GM21723 (cell line): ENCODE measurements around the gene SERTAD3.
"Not testable (repeated sequence)": the region's sequence is repeated elsewhere in the genome, so short reads cannot be mapped to it uniquely, and the experiment has no call there.

Experiments
- ATAC-seq: cut with Tn5 transposase; IDR thresholded peaks from one replicate; pipeline ENCODE4 v1.9.1; 2021; ENCODE audit warnings: mild to moderate bottlenecking, moderate library complexity; ENCODE audit not compliant: unreplicated experiment

SERTAD3 gene

GRCh38 chr19:40411958-40412499 is 32.1 kb downstream of the SERTAD3 start:
- no peak for ATAC-seq

GRCh38 chr19:40411125-40411842 is 32.9 kb downstream of the SERTAD3 start:
- no peak for ATAC-seq

DNA sequence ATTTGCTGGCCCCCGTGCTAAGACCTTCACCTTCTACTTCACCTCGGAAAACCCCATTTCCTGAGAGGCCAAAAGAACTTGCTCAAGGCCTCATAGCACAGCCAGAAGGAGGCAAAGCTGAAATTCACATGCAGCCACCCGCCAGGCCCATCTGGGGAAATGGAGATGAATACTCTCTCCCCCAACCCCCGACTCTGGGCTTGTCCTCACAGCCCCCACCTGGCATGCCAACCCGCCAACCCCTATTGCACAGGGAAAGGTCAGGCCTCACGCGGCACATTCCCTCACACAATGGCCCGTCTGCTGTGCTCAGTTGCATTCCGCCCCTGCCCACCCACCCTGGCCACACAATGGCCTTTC is 34.1 kb downstream of the SERTAD3 start:
- ATAC-seq, result no peak

DNA sequence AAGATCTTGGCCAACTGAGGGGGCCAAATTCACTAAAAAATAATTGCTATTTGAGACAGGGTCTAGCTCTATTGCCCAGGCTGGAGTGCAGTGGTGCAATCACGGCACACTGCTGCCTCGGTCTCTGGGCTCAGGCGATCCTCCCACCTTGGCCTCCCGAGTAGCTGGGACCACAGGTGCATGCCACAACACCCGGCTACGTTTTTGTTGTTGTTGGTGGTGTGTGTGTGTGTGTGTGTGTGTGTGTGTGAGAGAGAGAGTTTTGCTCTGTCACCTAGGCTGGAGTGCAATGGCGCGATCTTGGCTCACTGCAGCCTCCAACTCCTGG is 35.6 kb downstream of the SERTAD3 start:
- not testable (repeated sequence) for ATAC-seq

DNA sequence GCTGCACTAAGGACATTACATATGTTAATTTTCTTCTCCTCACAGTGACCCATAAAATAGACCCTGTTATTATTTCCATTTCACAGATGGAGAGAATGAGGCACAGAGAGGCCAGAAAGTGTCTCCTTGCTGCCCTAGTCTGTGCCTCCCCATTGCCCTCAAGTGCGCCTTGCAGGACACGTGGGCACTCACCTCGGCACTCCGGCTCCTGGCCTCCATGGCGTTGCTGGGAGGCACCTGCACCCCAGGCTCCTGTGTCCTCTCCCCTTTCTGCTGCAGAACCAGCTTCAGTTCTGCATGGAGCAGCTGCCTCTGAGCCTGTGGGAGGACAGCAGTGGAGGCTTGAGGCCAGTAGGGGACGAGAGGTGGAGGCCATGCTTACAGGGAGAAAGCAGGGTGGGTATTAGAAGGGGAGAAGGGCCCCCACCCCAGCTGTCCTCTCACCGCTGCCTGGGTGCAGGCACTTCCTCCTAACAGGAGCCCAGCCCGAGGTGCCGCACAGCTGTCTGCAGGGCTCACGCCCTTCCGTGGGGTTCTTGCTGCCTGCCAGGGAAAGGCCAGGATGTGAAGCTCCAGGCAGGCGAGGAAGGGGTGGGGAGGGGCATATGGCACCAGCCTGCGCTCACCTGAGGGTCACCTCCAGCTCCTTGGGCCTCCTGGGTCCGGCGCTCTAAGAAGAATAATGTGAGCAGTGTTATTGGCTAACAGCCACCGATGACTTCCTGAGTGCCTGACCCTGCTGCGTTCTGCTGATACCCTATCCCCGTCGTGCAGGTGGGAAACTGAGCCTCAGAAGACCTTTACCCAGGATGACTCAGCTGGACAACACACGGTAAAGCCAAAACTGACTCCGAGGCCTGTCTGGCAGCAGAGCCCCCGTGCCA is 36.2 kb downstream of the SERTAD3 start:
- no peak for ATAC-seq

- peak; percentile 74 for ATAC-seq
These were observed 40.7 kb downstream of the SERTAD3 start for GRCh38 chr19:40403262-40403984.

DNA sequence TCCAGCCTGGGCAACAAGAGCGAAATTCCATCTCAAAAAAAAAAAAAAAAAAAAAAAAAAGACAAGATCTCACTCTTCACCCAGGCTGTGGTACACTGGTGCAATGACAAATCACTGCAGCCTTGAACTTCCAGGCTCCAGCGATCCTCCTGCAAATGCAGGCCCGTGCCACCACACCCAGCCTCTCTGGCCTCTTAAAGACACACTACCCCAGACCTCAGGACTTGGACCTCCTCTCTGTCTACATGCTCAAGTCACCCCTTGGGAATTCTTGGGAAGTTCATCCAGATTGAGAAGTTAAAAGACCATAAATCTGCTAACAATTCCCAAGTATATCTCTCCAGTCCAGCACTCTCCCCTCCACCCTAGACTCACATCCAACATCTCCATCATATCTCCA is 43.6 kb downstream of the SERTAD3 start:
- ATAC-seq, result no peak

- ATAC-seq, result no peak
These were observed 45.6 kb downstream of the SERTAD3 start for GRCh38 chr19:40398417-40399131.

DNA sequence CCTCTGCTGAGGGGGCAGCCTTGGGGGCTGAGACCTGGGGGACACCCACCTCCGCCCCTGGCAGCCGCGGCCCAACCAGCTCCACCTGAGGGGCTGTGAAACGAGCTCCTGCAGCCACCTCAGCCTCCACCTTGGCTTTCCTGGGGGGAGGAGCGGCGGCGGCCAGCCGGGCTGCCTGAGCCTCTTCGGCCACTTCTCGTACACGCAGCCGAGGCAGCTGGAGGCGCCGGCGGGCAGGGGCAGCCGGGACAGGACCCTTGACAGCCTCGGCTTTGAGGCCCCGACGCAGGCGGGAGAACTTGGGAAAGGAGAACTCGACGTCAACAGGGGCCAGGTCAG is 46.6 kb downstream of the SERTAD3 start:
- ATAC-seq, result no peak

- ATAC-seq, result no peak
These were observed 47.1 kb downstream of the SERTAD3 start for GRCh38 chr19:40396886-40397567.

- ATAC-seq, result no peak
These were observed 48.2 kb downstream of the SERTAD3 start for GRCh38 chr19:40395956-40396355.

DNA sequence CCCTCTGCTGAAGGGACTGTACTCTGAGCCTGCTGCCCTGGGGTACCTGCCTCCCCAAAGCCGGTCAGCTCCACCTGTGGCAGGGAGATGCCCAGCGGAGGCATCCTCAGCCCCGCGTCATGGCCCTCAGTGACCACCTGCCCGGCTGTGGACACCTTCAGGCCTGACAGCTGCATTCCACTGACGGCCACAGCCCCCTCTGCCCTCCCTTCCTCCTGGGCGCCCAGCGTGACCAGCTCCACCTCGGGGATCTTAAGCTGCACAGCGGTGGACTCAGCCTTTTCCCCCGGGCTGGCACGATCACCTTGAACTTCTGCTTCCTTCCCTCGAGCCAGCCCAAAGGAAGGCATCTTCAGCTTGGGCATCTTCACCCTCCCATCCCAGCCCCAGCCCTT is 49.3 kb downstream of the SERTAD3 start:
- ATAC-seq, result no peak

- ATAC-seq, result no peak
These were observed 50.0 kb downstream of the SERTAD3 start for GRCh38 chr19:40393894-40394815.

DNA sequence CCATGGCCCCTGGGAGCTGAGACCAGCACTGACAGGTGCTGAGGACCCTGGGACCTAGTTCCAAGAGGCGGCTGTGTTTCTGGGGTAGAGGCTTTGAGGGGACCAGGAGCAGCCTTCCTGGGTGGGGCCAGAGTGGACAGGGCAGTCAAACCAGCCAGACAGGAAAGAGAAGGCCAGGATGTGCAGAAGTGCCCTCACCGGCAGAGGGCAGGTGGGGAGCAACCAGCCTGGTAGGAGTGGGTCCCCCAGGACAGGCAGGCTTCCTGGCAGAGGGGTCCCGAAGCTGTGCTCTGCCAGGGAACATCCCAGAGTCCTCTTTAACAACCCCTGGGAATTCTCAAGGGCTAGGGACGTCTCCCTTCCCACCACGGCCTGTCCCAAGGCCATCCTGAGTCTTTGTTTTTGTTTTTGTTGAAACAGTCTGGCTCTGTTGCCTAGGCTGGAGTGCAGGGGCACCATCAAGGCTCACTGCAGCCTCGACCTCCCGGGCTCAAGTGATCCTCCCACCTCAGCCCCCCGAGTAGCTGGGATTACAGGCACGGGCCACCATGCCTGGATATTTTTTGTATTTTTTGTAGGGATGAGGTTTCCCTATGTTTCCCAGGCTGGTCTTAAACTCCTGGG is 51.1 kb downstream of the SERTAD3 start:
- ATAC-seq, result no peak

DNA sequence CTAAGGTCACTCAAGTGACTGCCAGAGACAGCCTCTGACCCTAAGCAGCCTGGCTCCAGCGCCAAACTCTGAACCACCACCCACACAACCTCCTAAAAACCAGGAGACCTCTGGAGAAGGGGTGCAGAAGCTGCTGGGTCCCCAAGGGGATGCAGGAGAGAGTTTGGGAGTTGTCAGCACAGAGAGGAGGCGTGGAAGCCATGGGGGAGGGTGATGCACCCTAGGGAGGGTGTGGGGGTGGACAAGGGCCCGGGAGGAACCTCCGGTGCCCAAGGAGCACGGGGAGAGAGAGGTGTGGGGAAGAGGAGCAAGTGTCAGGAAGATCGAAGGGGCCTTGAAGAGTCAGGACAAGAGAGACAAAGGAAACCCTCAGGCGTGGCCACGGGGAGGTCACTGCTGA is 52.0 kb downstream of the SERTAD3 start:
- no peak for ATAC-seq
